HG02981 (cell line): ENCODE measurements around the gene IL26.

ENCODE experiments used
- ATAC-seq: cut with Tn5 transposase; IDR thresholded peaks from one replicate; pipeline ENCODE4 v1.9.1; 2021; ENCODE audit warnings: mild to moderate bottlenecking, moderate library complexity; ENCODE audit not compliant: unreplicated experiment

IL26 gene, protein sequence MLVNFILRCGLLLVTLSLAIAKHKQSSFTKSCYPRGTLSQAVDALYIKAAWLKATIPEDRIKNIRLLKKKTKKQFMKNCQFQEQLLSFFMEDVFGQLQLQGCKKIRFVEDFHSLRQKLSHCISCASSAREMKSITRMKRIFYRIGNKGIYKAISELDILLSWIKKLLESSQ

DNA sequence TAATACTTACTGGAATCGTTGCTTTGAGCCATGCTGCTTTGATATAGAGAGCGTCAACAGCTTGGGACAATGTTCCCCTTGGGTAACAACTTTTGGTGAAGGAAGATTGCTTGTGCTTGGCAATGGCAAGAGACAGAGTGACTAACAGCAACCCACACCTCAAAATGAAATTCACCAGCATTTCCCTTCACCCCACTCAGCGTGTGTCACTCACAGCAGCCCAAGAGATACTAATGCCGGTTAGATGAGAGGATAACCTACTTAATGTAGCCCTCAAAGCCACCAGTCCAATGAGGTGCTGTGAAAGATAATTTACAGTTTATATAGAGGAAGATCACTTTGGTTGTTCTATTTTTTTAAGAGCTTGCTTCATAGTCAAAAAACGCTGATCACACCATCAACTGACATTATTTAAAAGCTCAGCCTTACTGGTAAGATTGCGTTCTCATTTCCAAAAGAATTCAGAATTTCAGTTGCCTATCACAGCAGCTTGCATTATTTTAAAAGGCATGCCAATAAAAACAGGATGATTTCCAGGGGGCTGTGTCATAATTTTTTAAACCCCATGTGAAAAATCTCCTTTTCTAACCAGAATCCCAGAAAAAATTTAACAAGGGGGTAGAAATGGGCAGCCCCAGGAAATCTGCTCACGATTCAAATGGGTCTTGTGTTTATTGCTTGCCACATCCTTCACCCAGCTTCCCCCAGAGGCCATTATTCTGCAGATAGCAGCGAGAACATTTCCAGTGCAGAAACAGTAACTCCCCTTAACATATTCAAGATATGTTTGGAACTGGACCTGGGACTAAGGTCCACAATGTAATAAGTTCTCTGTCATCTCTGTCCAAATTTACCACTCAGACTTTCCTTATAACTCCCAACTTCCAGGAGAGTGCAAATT is at the start of gene IL26:
IL26 (minus strand) TSS at position 235 of the 901 bp plus-strand sequence; CDS start at position 181, 54 bp downstream.
- ATAC-seq, result no peak

DNA sequence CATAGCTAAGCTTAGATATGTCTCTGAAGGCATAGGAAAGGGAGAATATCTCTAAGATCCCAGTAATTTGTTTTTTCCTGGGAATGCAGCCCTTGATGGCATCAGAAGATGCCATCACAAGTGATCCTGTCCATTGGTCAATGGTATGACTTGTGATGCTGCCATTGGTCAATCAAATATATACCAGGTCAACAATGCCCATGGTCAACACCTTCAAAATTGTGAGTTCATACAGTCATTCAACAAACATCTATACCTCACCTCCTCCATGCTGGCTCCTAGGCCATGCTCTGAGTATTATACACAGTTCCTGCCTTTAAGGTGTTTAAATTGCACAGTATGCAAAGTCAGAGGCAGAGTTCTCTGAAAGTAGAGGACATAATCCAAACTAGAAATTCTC is 47.1 kb upstream of the IL26 start:
- no peak for ATAC-seq

DNA sequence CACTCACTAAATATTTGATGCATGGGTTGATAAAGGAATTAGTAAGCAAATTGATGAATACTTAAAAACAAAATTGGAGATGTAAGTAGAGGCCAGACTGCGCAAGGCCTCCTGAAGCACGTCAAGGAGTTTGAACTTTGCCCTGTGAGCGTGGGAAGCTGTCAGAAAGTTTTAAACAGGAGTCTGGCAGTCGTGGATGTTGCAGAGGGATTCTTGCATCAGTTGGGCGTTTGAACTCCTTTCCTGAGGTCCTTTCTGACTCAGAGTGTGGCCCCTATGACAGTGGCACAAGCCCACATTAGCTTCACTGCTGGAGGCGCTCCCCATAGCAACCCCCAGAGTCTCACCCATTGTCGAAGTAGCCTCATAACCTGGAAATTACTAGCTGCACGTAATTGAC is 45.7 kb upstream of the IL26 start:
- no peak for ATAC-seq

DNA sequence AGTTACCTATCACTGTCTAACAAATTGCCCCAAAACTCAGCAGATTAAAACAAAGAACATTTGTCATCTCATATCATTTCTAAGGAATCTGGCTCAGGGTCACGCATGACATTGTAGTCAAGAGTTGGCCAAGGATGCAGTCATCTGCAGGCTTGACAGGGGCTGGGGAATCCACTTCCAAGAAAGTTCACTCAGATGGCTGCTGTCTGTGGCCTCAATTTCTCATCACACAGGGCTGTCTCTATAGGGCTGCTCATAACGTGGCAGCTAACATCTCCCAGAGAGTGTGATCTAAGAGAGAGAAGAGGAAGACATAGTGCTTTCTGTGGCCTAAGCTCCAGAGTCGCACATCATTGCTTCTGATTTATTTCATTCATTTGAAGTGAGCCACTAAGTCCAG is 44.7 kb upstream of the IL26 start:
- no peak for ATAC-seq

DNA sequence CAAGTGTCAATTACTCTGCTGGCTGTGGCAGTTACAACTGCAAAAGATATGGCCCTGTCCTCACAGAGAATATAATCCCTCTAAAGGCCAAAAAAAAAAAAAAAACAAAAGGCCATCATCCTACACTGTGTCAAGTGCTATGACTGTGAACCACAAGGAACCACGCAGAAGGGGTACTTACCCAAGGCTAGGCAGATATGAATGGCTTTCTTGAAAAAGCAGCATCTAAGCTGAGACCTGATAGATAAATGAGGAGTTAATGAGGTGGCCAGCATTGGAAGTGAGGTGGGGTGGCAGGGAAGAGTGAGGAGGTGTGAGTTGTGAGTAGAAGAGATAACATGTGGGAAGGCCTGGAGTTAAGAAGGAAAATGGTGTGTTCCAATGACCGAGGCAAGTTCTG is 44.2 kb upstream of the IL26 start:
- ATAC-seq, result no peak

DNA sequence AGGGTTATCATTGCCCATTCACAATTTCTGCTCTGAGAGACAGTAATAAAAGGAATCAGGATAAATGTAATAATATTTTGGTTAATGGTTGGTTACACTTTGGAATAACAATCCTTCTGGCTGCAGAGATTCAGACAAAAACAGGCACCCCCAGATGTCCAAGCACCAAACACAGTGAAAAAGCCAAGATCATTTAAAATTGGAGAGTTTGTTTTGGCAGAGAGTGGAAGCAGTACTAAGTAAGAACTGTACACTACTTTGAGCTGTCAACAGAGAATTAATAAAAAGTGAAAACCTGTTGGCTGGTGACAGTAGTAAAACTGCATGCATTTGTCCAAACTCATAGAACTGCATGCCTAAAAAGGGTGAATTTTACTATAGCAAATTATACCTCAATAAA is 43.4 kb upstream of the IL26 start:
- ATAC-seq, result no peak

DNA sequence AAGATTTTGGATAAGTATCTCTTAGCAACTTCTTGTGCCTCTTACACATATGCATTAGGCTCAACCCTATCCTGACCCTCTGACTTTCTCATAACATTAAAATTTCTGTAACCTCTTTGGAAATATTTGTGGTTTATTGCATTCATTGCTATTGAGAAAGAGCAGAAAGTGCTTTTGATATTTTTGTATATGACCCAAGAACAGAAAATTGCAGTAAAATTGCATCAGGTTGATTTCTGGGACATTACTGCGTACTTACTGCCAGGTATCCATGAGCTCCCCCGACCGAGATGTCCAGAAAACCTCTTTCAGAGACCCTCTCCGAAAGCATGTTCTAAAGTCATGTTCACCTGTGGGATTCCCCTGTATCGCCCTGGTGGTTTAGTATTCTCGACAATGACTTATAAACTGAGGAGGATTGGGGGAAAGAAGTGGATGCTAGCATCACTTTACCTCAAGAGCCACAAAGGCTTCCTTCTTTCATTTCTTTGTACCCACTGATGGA is 42.3 kb upstream of the IL26 start:
- no peak for ATAC-seq

DNA sequence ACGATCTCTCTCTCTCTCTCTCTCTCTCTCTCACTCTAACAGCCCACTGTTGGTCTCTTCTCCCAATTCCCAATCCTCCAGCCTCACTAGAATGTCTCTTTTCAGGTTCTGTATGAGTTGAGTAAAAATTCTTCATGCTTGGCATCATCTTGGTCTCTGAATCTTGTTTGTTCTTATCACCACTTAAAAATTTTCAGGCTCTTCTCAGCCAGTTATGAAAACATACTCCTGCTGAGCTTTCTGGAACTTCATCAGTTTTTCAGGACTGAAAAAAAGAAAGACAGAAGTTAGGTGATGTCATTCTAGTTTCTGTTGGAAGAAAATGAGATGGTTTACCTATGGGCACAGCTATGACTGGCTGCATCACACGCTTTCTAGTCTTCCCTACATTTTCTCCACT is 39.2 kb upstream of the IL26 start:
- no peak for ATAC-seq

DNA sequence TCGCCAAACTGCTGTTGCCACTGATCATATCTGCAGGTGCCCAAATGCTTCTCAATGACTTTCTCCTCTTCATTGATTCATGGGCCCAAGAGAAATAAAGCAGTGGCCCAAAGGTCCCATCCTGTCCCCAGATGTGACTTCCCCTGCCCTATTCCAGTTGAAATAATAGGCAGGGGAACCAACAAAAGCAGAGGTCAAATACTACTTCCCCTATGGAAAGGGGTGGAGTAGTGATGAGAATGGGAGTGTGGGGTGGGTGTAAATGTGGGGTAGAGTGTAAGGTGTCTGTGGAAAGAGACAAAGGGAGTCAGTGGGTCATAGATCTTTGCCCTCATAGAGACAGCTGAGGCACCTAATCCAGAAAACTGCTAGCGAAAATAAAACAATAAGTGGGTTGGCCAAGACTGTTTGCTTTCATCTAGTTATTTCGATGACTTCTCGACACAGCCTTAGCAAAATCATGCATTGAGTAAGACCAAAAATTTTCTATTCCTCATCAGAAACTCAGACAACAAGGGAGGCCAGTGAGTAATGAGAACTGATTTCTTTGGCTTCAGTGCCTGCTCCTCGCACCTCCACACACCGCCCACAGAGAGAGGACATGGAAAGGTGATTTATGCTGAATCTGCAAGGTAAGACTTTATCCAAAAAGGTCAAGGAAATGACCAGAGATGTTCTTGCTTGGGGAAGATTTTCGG is 38.7 kb upstream of the IL26 start:
- ATAC-seq, result no peak

DNA sequence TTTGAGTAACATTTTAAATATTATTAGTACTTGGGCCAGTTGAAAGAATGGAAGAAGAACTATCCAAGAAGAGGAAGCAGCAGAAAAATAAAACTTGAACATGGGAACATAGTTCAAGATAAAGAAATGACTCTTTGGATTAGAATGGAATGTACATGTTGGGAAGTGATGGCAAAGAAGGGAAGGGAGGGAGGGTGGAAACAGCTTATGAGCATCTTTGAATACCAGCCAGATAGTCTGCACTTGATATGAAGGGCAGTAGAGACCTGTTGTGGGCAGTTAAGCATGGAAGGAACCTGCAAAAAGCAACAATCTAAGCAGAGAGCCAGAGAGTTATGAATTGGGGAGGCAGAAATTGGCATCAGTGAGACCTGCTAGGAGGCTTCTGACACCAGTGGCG is 37.8 kb upstream of the IL26 start:
- ATAC-seq, result no peak

DNA sequence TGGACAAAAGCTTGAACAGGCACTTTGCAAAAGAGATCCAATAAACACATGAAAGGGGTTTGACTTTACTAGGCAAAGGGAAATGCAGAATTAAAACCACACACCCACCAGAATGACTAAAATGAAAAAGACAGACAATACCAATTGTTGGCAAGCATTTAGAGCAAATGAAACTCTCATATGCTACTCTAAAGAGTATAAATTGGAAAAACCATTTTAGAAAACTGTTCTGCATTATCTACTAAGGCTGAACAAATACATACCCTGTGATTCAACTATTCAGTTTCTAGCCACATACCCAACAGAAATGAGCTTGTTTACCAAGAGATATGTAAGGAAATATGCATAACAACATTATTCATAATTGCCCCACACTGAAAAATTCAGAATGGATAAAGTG is 36.3 kb upstream of the IL26 start:
- ATAC-seq, result no peak

DNA sequence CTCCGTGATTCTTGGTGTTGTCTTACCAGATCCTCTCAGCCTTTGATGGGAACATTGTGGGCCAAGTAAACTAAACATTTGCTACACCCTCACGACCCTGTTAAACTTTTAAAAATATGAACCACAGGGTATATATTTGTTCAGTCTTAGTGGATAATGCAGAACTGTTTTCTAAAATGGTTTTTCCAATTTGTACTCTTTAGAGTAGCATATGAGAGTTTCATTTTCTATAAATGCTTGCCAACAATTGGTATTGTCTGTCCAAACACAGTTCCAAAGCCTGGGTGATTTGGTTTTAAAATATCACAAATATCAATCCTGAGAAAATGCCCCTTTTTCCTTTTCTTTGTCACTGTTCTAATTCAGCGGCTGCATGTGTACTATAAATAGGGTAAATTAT is 34.5 kb upstream of the IL26 start:
- ATAC-seq, result no peak

DNA sequence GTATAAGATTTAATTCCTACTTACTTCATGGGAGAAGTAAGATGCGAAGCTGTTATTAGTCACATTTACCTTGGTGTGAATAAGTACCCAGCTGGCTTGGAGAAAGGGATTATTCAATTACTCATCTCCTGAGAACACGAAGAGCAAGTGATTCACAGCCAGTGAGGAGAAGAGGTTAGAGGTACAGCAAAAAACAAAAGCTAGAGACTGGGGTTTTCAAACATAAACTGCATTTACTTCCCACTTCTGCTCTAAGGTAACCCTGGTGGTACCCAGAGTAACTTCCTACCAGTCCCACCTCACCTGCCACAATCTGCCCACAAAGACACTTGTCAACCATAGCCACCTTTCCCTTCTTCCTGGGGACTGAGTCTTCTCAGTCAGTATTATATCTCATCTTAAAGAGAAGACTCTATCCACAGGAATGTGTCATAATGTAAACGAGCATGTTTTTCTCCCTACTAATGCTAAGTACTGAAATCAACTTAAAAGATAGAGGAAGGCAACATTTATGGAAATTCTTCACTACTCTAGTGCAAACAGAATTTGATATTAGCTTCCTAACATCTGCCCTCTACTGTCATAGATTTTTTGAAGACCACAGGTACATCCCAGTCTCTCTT is 33.8 kb upstream of the IL26 start:
- no peak for ATAC-seq

DNA sequence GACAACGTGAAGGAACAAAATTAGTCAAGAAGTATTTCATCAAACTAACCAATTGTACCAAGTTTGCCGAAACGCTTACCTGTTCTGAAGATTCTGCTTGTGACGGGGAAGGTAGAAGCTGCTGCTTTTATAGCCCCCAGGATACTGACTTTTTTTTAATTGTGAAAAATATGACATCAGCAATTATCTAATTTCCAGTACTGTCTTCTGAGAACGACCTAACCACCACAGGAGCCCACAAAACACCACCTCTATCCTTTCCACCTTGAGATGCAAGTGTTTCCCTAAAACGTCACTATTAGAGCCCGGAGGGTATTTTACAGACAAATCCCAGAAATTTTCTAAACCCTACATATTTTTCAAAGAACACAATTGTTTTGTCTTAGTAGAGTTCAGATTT is 27.9 kb upstream of the IL26 start, which contains the start of gene IL22:
IL22 (minus strand) TSS at position 101 of the 400 bp plus-strand sequence. CDS start 156 bp downstream, outside the sequence.
- no peak for ATAC-seq

DNA sequence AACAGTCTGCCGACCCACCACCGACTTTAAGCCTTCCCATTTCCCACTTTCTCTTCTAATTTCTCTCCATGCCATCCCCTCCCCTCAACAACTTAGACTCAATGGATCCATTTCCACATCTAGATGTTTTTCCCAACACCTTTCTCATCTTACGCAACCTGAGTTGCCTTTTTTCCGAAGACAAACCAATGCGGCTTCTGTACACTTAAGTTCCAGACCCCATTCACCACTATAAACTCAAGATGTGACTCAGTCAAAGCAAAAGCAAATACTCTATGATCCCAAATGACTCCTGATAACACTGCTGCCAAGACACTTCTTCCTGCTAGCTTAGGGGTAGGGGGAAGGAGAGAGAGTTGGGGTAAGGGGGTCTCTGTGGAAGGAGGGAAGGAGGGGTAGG is 26.5 kb upstream of the IL26 start:
- no peak for ATAC-seq

DNA sequence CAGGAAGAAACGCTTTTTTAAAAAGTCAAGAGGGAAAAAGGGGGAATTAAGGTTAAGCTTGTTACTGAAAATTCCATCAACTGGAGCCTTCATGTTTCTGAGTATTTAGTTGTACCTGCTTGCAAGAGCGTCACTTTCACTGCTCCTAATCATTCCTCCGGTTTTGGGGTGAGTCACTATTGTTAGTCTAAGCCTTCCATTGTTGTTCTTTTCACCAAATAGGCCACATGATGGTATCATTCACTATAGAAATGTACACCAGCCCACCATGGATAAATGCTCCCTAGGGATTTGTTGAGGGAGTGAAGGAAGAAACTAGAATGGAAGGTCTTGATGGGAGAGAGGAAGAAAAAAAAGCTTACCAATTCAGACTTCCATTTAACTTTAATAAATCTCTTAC is 24.8 kb upstream of the IL26 start:
- no peak for ATAC-seq

DNA sequence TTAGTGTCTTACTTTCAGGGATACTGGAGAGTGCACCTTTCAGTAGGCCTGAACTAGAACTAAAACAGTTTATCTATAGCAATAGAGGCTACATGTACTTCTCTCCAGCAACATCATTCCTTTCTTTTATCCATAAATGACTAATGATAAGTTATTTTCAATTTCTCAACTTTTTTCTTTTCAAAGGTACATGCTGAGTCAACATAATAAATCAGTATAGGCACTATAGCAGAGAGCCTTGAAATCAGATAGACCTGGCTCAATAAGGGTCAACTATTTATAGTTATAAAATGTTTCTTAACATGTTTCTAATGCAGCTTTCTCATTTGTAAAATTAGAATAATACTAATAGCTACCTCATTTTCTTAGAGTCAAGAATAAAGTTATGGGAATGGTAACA is 22.2 kb upstream of the IL26 start:
- no peak for ATAC-seq

DNA sequence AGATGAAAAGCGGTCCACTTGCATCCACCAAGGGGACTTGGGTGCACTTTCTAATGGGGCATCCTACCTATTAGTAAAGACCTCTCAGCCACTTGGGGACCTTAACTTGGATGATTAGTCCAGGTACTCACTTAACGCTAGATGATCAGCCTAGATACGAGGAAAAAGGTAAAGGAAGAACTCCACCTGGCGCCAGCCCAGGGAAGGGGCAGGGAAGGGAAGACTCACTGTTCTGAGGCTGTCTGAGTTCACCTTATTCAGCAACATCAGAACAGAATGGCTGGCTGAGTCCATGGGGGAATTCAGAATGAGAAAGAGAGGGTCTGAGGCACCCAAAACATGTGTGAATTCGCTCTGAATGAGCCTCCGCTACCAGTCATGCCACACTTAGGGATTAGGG is 20.7 kb upstream of the IL26 start:
- no peak for ATAC-seq

DNA sequence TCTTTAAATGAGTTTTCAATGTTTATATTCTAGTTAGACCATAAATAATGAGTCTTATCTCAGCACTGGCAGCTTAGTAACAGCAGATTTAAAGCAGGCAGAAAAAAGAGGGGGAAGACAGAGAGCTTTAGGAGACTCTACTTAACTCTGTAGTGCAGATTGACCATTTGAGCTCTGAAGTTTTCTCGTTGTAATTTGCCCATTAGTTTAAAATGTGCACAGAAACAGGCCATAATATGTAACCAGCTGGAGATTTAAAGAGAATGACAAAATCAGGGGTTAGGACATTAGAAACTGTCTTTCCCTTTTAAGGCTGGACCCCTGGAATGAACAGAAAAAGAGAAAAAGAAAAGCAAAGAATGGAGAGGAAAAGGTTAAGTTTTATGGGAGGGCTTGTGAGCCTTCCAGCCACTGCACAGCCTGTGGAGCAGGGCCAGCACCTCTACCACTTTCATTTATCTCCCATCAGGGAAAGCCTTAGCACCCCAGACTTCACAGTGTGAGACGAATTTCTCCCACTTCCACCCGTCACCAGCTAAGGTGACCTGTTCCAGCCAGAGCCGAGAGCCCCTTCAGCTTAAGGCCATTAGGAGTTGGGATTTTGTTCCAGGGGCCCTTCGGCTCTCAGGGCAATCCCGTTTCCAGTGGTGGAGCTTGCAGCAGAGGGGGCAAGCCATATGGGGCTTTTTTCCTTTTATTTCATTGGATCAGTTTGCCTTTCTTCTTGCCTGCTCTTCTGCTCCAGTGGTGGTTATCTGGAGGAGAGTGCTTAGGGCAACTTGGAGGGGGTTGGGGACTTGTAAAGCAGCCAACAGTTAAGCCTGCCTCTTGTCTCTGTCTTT is 19.8 kb upstream of the IL26 start:
- no peak for ATAC-seq

DNA sequence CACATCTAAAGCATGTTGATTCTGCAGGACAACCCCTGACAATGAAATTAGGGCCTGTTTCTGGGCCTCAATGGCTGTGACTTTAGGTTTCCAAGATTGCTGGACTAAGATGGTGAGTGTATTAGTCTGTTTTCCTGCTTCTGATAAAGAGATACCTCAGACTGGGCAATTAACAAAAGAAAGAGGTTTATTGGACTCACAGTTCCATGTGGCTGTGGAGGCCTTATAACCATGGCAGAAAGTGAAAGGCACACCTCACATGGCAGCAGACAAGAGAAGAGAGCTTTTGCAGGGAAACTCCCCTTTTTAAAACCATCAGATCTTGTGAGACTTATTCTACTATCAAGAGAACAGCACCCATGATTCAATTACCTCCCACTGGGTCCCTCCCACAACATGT is 17.2 kb upstream of the IL26 start:
- no peak for ATAC-seq
